GM23338 (cell line): ENCODE data around the gene C10orf53. TPM values are rescaled to one million over a fixed set of nuclear protein-coding genes. Genes with fewer than 3 reads are reported as not detected.

Source experiments
- CREB1 ChIP-seq: fragments of 250-450 bp; sonication (Bioruptor Pico); IDR thresholded peaks from 2 replicates; pipeline ENCODE4 v1.5.0; 2020; ENCODE audit warnings: low read depth, mild to moderate bottlenecking, moderate library complexity
- ETS1 ChIP-seq: IDR thresholded peaks from 2 replicates; pipeline ENCODE4 v1.6.1; 2016; ENCODE audit warnings: antibody characterized with exemption
- EZH2 ChIP-seq: fragments of 200-600 bp; sonication (generic); IDR thresholded peaks from one replicate; pipeline ENCODE4 v1.8.0; 2017; ENCODE audit warnings: antibody characterized with exemption, mild to moderate bottlenecking, low read depth; ENCODE audit not compliant: unreplicated experiment
- EZH2phosphoT487 ChIP-seq: fragments of 200-600 bp; sonication (generic); IDR thresholded peaks from one replicate; pipeline ENCODE4 v1.8.1; 2018; ENCODE audit warnings: antibody characterized with exemption; ENCODE audit not compliant: unreplicated experiment
- JUNB ChIP-seq: IDR thresholded peaks from one replicate; pipeline ENCODE4 v1.6.1; 2016; ENCODE audit warnings: antibody characterized with exemption; ENCODE audit not compliant: unreplicated experiment
- NANOG ChIP-seq: IDR thresholded peaks from 2 replicates; pipeline ENCODE4 v1.6.1; 2016; ENCODE audit warnings: antibody characterized with exemption, borderline replicate concordance
- POLR2AphosphoS5 ChIP-seq: IDR thresholded peaks from 2 replicates; pipeline ENCODE4 v1.6.1; 2016; ENCODE audit warnings: antibody characterized with exemption, low read depth
- STAT1 ChIP-seq: IDR thresholded peaks from one replicate; pipeline ENCODE4 v1.6.1; 2016; ENCODE audit warnings: antibody characterized with exemption; ENCODE audit not compliant: unreplicated experiment
- ZNF114 ChIP-seq: fragments of 250-450 bp; sonication (Bioruptor Pico); IDR thresholded peaks from 2 replicates; pipeline ENCODE4 v1.5.0; 2020; ENCODE audit warnings: mild to moderate bottlenecking, moderate library complexity
- ZNF331 ChIP-seq: fragments of 250-450 bp; sonication (Bioruptor Pico); IDR thresholded peaks from 2 replicates; pipeline ENCODE4 v1.5.0; 2020; ENCODE audit warnings: low read depth, mild to moderate bottlenecking, moderate library complexity
- polyA plus RNA-seq: library from polyadenylated mRNA; unstranded; fragments of >200 nt; fragmentation: Nextera tagmentation; extraction: Ambion mirVana; gene quantifications from 2 replicates; pipeline ENCODE4 v1.2.1, GENCODE V29; 2016
- total RNA-seq: library from RNA; depleted of rRNA; stranded (reverse); fragments of >200 nt; shearing (Covaris generic); gene quantifications from 2 replicates; pipeline ENCODE4 v1.2.3, GENCODE V29; 2014
- TF ChIP-seq, protein P1 (sequence below): fragments of 250-450 bp; sonication (Bioruptor Pico); IDR thresholded peaks from 2 replicates; pipeline ENCODE4 v1.5.0; 2020; ENCODE audit warnings: mild to moderate bottlenecking, moderate library complexity
- TF ChIP-seq, protein P2 (sequence below), 2 experiments: fragments of 200-600 bp in 1 of 2; sonication (generic) in 1 of 2; conservative IDR thresholded peaks; 2 replicates each; pipeline versions ENCODE4 v1.5.1 to v1.6.1; 2016 to 2017; ENCODE audit warnings: antibody characterized with exemption in 2 of 2, low read depth in 2 of 2, mild to moderate bottlenecking in 2 of 2, moderate library complexity in 1 of 2

C10orf53 gene
- total and polyA plus RNA-seq, 2 experiments from 2014 or later: not detected

- TF ChIP-seq, protein P1, sequence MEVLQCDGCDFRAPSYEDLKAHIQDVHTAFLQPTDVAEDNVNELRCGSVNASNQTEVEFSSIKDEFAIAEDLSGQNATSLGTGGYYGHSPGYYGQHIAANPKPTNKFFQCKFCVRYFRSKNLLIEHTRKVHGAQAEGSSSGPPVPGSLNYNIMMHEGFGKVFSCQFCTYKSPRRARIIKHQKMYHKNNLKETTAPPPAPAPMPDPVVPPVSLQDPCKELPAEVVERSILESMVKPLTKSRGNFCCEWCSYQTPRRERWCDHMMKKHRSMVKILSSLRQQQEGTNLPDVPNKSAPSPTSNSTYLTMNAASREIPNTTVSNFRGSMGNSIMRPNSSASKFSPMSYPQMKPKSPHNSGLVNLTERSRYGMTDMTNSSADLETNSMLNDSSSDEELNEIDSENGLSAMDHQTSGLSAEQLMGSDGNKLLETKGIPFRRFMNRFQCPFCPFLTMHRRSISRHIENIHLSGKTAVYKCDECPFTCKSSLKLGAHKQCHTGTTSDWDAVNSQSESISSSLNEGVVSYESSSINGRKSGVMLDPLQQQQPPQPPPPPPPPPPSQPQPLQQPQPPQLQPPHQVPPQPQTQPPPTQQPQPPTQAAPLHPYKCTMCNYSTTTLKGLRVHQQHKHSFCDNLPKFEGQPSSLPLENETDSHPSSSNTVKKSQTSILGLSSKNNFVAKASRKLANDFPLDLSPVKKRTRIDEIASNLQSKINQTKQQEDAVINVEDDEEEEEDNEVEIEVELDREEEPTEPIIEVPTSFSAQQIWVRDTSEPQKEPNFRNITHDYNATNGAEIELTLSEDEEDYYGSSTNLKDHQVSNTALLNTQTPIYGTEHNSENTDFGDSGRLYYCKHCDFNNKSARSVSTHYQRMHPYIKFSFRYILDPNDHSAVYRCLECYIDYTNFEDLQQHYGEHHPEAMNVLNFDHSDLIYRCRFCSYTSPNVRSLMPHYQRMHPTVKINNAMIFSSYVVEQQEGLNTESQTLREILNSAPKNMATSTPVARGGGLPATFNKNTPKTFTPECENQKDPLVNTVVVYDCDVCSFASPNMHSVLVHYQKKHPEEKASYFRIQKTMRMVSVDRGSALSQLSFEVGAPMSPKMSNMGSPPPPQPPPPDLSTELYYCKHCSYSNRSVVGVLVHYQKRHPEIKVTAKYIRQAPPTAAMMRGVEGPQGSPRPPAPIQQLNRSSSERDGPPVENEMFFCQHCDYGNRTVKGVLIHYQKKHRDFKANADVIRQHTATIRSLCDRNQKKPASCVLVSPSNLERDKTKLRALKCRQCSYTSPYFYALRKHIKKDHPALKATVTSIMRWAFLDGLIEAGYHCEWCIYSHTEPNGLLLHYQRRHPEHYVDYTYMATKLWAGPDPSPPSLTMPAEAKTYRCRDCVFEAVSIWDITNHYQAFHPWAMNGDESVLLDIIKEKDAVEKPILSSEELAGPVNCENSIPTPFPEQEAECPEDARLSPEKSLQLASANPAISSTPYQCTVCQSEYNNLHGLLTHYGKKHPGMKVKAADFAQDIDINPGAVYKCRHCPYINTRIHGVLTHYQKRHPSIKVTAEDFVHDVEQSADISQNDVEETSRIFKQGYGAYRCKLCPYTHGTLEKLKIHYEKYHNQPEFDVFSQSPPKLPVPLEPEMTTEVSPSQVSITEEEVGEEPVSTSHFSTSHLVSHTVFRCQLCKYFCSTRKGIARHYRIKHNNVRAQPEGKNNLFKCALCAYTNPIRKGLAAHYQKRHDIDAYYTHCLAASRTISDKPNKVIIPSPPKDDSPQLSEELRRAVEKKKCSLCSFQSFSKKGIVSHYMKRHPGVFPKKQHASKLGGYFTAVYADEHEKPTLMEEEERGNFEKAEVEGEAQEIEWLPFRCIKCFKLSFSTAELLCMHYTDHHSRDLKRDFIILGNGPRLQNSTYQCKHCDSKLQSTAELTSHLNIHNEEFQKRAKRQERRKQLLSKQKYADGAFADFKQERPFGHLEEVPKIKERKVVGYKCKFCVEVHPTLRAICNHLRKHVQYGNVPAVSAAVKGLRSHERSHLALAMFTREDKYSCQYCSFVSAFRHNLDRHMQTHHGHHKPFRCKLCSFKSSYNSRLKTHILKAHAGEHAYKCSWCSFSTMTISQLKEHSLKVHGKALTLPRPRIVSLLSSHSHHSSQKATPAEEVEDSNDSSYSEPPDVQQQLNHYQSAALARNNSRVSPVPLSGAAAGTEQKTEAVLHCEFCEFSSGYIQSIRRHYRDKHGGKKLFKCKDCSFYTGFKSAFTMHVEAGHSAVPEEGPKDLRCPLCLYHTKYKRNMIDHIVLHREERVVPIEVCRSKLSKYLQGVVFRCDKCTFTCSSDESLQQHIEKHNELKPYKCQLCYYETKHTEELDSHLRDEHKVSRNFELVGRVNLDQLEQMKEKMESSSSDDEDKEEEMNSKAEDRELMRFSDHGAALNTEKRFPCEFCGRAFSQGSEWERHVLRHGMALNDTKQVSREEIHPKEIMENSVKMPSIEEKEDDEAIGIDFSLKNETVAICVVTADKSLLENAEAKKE (CRISPR knock-in tag): no peak
- TF ChIP-seq STAT1 (no peak), JUNB (no peak), CREB1 (CRISPR knock-in tag) (no peak), ZNF114 (CRISPR knock-in tag) (no peak), POLR2AphosphoS5 (no peak), NANOG (no peak), EZH2 (no peak), EZH2phosphoT487 (no peak), ETS1 (no peak), ZNF331 (no peak)
- TF ChIP-seq, protein P2, sequence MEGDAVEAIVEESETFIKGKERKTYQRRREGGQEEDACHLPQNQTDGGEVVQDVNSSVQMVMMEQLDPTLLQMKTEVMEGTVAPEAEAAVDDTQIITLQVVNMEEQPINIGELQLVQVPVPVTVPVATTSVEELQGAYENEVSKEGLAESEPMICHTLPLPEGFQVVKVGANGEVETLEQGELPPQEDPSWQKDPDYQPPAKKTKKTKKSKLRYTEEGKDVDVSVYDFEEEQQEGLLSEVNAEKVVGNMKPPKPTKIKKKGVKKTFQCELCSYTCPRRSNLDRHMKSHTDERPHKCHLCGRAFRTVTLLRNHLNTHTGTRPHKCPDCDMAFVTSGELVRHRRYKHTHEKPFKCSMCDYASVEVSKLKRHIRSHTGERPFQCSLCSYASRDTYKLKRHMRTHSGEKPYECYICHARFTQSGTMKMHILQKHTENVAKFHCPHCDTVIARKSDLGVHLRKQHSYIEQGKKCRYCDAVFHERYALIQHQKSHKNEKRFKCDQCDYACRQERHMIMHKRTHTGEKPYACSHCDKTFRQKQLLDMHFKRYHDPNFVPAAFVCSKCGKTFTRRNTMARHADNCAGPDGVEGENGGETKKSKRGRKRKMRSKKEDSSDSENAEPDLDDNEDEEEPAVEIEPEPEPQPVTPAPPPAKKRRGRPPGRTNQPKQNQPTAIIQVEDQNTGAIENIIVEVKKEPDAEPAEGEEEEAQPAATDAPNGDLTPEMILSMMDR (conservative IDR thresholded peaks at IDR 0.05; ENCODE audit: low read depth in 2 of 2): no peak
Observed at GRCh38 chr10:49632406-49633317, 46.8 kb upstream of the C10orf53 start (continued).
